ENCODE data around the gene FAM47B. TPM values are rescaled to one million over a fixed set of nuclear protein-coding genes. Genes with fewer than 3 reads are reported as not detected.

The FAM47B gene
- polyA plus RNA-seq, 1 donor from 2014 or later, result not detected

GRCh38 chrX:34987646-34988045, 45.0 kb downstream of the FAM47B start:
- no peak overlapping the region for H3K4me2 ChIP-seq (ENCODE audit: low read length)
- no peaks in the 10 kb centered on the region for H3K9me2 ChIP-seq (ENCODE audit: insufficient read depth, low read length)
- no peak overlapping the region for H3K27ac ChIP-seq (ENCODE audit: low read length)
- no peak for TF ChIP-seq SMC3 (conservative IDR thresholded peaks at IDR 0.05; ENCODE audit: poor library complexity)
- TF ChIP-seq EP300 (conservative IDR thresholded peaks at IDR 0.05; ENCODE audit: poor library complexity, severe bottlenecking), result no peak
- TF ChIP-seq EZH2 (IDR thresholded peaks at IDR 0.05; ENCODE audit: borderline replicate concordance, insufficient read depth, low read length, poor library complexity, severe bottlenecking), result no peak
- TF ChIP-seq TAF1 (IDR thresholded peaks at IDR 0.05; ENCODE audit: low read depth), result no peak
- no peak for TF ChIP-seq RAD21 (conservative IDR thresholded peaks at IDR 0.05)
- no peak for TF ChIP-seq POLR2AphosphoS5 (IDR thresholded peaks at IDR 0.05)
- TF ChIP-seq MXI1 (conservative IDR thresholded peaks at IDR 0.05; ENCODE audit: poor library complexity, severe bottlenecking), result no peak
- no peak for TF ChIP-seq REST (IDR thresholded peaks at IDR 0.05; ENCODE audit: borderline replicate concordance)
- TF ChIP-seq CTCF (IDR thresholded peaks at IDR 0.05; ENCODE audit: poor library complexity, severe bottlenecking), result no peak
- no peaks in the 10 kb centered on the region for H3K36me3 ChIP-seq (ENCODE audit: insufficient read depth, low read length)
- H2AFZ ChIP-seq (ENCODE audit: low read depth, low read length), result no peak overlapping the region
- H3K9ac ChIP-seq (ENCODE audit: low read length), result no peak overlapping the region
- no peaks in the 10 kb centered on the region for H3K79me2 ChIP-seq (replicated peaks; ENCODE audit: insufficient read depth, low read length)
- no peak overlapping the region for H3K4me3 ChIP-seq (ENCODE audit: low read length)
- H3K9me3 ChIP-seq (ENCODE audit: low read length), result no peaks in the 10 kb centered on the region
- no peaks in the 10 kb centered on the region for H3K27me3 ChIP-seq (ENCODE audit: insufficient read depth, low read depth, low read length)
- H3F3A ChIP-seq (ENCODE audit: insufficient read depth, low read length, poor library complexity, severe bottlenecking), result no peaks in the 10 kb centered on the region
- no peaks in the 10 kb centered on the region for H4K20me1 ChIP-seq (ENCODE audit: insufficient read depth)
